HG02885 (cell line): ENCODE data around the gene PSME3IP1.
"Not testable (repeated sequence)": the region's sequence is repeated elsewhere in the genome, so short reads cannot be mapped to it uniquely, and the experiment has no call there.

ENCODE experiments used
- ATAC-seq: cut with Tn5 transposase; IDR thresholded peaks from one replicate; pipeline ENCODE4 v1.9.1; 2021; ENCODE audit warnings: mild to moderate bottlenecking; ENCODE audit not compliant: unreplicated experiment, poor library complexity

Gene PSME3IP1

DNA sequence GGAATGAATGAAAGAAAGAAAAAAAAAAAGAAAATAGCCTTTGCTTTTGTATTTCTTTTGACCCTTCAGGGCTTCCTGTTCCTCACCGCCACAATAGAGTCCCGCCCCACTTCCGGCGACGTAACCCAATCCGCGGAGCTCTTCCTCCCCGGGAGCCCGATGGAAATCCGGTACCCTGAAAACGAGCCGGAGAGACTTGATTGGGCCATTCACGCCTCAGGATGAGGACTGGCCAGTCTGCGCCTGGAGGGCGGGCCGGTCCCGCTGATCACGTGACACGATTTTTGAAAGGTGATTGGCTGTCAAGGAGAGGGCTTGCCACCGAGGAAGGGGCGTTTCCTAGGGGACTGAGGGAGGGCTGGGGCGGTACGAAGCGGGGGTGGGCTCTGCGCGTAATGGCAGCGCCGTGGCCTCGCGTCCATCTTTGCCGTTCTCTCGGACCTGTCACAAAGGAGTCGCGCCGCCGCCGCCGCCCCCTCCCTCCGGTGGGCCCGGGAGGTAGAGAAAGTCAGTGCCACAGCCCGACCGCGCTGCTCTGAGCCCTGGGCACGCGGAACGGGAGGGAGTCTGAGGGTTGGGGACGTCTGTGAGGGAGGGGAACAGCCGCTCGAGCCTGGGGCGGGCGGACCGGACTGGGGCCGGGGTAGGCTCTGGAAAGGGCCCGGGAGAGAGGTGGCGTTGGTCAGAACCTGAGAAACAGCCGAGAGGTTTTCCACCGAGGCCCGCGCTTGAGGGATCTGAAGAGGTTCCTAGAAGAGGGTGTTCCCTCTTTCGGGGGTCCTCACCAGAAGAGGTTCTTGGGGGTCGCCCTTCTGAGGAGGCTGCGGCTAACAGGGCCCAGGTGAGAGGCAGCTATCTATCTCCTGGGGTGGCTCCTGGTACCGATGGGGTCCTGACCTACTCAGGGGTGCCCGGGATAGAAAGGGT, at the start of gene PSME3IP1, which contains the start of gene RSPRY1:
Gene PSME3IP1, minus strand, starts transcription at position 95 of the 927 bp plus-strand sequence. CDS start 12,185 bp downstream, outside the sequence.
Gene RSPRY1, plus strand, starts transcription at position 385 of the 927 bp plus-strand sequence. CDS start 18,330 bp downstream, outside the sequence.
- ATAC-seq: peak; percentile 89

GRCh38 chr16:57235128-57236021, 49.5 kb upstream of the PSME3IP1 start:
- no peak for ATAC-seq

DNA sequence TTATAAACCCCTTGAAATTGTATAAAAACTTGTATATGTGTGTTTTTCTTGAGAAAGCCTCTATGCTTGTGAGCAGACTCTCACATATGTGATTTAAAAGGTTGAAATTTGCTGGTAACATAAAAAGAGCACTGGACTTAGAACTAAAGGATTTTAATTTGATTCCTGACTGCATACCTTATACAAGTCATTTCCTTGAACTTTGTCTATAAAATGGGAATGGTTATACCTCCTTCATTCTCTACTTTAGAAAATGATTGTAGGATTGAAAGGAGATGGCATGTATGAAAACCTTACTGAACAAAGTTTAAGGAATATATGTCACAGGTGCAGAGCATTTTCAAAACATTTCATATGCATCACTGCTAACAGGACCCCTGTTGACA, 48.9 kb upstream of the PSME3IP1 start:
- no peak for ATAC-seq

DNA sequence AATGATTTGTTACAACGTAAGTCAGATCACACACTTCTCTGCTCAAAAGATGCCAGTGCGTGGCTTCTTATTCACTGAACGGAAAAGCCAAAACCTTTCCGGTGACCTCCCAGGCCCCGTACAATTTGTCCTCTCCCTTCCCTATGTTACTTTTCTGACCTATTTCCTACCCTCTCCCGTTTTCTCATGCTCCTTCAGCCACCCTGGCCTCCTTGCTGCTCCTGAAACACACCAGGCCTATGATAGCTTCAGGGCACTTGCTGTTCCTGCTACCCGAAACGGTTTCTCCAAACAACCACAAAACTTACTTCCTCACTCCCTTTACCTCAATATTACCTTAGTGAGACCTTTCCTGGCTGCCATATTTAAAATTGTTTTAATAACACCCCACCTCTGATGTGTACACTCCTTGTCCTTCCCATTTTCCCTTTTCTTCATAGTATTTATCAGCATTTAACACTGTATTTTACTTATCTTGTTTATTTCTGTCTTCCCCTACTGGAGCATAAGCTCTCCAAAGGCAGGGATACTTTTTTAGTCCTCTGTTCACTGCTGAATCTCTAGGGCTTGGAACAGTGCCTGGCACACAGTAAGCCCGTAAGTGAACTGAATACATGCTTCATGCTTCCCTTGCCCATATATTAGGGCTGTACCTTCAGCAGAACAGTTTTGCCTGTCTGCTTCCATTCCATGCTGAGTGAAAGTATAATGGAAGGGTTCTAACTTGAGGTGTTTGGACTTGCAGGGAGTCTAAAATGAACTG, 48.3 kb upstream of the PSME3IP1 start:
- ATAC-seq: no peak

GRCh38 chr16:57231821-57232350, 46.0 kb upstream of the PSME3IP1 start:
- ATAC-seq: no peak

DNA sequence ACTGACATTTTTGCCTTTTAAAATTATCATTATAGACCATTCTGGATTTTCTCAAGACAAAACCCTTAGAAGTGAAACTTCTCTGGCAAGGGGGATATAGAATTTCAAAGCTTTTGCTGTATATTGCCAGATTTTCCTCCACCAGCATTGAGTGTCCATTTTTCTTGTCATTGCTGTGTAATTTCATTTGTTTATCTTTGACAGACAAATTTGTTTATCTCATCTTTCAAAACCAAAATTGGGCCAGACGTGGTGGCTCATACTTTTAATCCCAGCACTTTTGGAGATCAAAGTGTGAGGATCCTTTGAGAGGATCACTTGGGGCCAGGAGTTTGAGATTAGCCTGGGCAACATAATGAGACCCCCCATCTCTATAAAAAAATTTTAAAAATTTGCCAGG, 43.2 kb upstream of the PSME3IP1 start:
- no peak for ATAC-seq

DNA sequence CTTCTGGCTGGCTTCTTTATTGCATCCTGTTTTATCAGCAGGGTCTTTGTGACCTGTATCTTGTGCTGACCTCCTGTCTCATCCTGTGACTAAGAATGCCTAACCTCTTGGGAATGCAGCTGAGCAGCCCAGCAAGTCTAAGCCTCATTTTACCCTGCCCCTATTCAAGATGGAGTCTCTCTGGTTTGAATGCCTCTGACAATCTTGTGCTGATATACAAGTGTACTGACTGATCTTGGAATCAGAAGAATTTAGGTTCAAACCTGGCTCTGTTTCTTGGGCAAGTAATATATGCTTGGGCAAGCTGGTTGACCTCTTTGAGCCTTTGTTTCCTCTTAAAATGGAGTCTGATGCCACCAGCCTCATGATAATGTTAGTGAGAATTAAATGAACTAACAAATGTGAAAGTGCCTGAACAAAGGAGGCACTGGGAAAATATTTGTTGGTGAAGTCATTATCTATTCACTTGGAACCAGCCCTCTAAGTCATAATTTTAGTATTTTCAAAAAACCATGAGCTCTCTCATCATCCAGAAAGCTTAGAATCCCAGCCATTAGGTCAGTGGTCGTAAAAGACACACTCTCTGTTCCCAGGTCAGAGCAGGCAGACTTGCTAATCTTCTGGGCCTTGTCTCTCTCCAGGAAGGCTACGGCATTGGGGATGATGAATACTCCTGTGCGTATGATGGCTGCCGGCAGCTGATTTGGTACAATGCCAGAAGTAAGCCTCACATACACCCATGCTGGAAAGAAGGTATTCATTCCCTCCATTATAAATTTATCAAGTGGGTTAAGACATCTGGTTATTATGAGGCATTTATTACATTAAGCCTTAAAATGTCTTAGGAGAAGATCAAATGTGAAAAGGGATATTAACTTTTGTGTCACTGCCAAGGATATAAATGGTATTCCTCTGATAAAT, 41.1 kb upstream of the PSME3IP1 start:
- no peak for ATAC-seq

DNA sequence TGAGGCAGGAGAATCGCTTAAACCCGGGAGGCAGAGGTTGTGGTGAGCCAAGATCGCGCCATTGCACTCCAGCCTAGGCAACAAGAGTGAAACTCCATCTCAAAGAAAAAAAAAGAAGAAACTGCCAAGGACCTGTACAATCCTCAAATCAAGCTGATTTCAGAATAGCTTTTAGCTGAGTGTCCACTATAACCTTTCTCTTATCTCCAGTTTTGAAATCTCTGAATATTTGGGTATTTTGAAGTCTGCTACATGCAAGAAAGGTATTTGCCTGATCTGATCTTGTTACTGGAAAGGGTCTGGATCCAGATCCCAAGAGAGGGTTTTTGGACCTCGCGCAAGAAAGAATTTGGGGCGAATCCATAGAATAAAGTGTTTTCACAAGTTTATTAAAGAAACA, 40.1 kb upstream of the PSME3IP1 start:
- ATAC-seq: no peak

DNA sequence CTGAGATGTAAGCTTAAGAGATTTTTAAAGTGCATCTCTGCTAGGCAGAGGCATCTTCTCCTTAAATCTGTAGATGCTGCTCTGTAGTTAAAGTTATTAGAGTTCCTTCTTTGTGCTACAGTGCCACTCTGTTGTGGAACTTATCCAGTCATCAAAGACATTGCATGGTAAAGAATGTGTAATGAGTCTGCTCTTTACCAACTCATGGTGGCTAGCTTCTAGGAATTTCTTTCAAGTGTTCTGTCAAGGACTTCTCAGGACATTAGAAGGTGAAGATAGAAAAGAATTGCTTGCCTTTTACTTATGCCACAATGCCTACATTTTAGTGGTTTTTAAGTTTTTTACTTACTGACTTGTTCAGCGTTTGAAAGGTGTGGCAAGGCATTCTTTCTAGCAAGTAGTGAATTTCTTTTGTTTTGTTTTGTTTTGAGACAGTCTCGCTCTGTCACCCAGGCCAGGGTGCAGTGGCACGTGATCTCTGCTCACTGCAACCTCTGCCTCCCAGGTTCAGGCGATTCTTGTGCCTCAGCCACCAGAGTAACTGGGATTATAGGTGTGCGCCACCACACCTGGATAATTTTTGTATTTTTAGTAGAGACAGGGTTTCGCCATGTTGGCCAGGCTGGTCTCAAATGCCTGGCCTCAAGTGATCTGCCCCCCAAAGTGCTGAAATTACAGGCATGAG, 39.0 kb upstream of the PSME3IP1 start:
- ATAC-seq: no peak

DNA sequence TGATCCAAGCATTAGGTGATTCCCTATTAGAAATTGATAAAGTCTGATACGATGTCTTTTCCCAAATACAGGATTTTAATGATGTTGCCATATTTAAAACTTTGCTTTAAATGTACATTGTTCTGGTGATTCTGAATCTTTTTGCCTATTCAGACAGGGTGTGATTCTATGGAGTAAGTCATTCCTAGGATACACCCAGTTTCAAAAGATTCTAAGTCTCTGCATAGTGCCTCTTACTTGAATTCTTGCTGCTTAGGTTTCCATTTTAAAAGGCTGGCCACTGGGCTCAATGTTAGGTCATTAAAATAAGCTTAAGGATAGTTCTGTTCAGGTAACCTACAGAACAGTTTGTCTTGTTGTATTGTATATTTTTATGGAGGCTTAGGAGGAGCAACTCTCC, 37.2 kb upstream of the PSME3IP1 start:
- ATAC-seq: no peak

DNA sequence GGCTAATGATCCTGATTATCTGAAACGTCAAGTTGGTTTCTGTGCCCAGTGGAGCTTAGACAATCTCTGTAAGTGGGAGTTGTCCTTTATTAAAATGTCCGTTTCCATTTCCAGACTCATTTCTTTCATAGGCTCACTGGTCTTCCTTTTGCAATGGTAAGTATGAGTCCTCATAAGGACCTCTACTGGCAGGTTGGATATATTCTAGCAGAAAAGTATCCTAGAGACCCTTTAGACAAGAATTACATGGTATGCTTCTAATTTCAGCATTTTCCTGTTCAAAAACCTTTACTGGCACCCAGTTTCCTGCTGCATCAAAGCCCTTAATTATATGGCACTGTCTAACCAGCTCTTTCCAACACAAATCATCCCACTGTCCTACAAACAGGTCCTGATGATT, 31.1 kb upstream of the PSME3IP1 start:
- no peak for ATAC-seq

- no peak for ATAC-seq
These were observed 27.6 kb upstream of the PSME3IP1 start for GRCh38 chr16:57213462-57213861.

DNA sequence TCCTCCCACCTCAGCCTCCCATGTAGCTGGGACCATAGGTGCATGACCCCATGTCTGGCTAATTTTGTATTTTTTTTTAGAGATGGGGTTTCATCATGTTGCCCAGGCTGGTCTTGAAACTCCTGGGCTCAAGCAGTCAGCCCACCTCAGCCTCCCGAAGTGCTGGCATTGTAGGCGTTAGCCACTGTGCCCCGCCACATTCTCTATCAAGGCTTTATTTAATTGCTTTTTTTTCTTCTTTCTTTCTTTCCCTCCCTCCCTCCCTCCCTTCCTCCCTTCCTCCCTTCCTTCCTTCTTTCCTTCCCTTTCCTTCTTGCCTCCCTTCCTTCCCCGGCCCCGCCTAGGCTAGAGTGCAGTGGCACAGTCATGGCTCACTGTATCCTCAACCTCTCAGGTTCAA, 23.9 kb upstream of the PSME3IP1 start:
- no peak for ATAC-seq

GRCh38 chr16:57208926-57209325, 23.1 kb upstream of the PSME3IP1 start:
- no peak for ATAC-seq

DNA sequence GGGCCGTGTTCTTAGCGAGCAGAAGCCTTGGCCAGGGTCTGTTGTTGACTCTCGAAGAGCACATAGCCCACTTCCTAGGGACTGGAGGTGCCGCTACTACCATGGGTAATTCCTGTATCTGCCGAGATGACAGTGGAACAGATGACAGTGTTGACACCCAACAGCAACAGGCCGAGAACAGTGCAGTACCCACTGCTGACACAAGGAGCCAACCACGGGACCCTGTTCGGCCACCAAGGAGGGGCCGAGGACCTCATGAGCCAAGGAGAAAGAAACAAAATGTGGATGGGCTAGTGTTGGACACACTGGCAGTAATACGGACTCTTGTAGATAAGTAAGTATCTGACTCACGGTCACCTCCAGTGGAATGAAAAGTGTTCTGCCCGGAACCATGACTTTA, 18.8 kb upstream of the PSME3IP1 start:
- ATAC-seq: no peak

GRCh38 chr16:57203451-57203850, 17.6 kb upstream of the PSME3IP1 start:
- ATAC-seq: no peak

DNA sequence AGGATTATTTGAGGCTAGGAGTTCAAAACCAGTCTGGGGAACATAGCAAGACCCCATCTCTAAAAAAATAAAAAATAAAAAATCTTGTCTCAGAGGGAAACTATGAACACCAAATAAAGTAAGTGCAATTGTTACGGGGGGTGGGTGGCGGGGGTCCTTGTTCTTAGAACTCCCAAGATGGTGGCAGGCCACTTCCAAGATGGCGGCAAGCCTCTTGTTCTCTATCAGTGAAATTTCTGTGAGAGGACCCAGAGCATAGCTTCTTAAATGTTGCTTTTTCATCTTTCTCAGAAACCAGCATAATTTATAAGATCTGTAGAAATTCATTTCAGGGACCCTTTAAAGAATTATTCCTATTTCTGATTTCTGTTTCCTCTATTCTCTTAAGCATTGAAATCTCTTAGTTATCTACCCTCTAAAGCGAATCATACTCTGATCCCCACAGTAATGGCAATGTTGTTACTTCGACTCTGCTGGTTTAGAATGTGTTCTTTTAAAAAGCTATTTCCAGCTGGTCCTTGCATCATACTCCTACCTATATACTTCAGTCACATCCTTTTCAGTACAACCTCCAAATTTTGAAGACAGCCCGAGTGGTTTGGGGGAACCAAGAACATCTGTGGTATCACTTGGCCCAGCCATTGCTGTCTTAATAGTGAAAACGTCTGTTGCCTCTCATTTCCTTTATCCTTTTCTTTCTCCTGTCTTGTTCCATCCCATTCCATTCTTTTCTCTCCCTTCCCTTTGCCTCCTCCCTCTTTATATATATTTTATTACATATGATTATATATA, 16.5 kb upstream of the PSME3IP1 start:
- no peak for ATAC-seq

GRCh38 chr16:57200926-57201325, 15.1 kb upstream of the PSME3IP1 start:
- not testable (repeated sequence) for ATAC-seq
